ENCODE results near the gene ANKMY1. TPM values are rescaled to one million over a fixed set of nuclear protein-coding genes. Genes with fewer than 3 reads are reported as not detected.
A peak's percentile ranks its signal among the peaks of the same experiment; 100 is the strongest.

Gene ANKMY1
- total and polyA plus RNA-seq, 8 donors = 6.9 to 20.1 (median 10.7) TPM

- DNase-seq (peak in 2 of 6 donors; percentile 17), FAIRE-seq (no peak), ATAC-seq (no peak)
- Histone ChIP-seq H3K9me3 (no peaks in the 10 kb centered on the region), H3K27me3 (no peaks in the 10 kb centered on the region), H3K36me3 (no peaks in the 10 kb centered on the region), H3K4me1 (peaks cover 15 to 21% (median 17%) of the 10 kb centered on the region in 3 donors), H3K4me3 (peak overlapping the region in 2 of 4 donors; percentile 31 to 46), H3K27ac (no peak overlapping the region)
- intact Hi-C loops (cut with DNase I) = no loop called here
- 83 to 85% methylated on average over 18 of the region's 18 CpGs for WGBS, 2 donors
- no peak for TF ChIP-seq CTCF (IDR thresholded peaks at IDR 0.05)
Observed at GRCh38 chr2:240558236-240558761, 511 bp upstream of the ANKMY1 start.

DNA sequence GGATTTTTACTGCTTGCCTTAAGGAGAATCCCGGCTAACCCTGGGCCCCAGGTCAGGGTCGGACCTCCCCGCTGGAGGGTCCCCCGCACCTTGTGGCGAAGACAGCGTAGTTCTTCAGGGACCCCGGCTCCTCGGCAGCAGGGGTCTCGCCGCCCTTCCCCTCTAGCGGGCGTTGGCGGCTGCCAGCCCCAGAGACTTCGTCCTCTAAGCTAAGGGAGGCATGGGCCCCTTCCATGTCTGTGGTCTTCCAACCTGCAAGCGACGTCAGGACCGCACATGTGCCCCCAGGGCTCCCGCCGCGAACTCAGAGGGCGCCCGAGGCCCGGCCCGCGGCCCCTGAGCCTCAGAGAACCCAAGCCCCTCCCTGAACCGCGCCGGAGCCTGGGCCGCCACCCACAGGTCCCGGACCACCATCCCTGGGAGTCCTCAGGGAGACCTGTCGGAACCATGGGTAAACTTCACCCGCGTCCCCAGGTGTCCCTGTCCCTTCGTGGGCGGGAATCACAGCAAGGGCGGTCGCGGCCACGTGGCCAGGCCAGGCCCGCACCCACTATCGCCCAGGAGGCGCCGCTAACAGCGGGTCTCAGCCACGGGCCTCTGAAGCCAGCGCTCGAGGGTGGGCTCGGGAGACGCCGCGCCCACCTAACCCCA, 562 bp downstream of the ANKMY1 start:
- TF ChIP-seq CTCF (IDR thresholded peaks at IDR 0.05) = no peak
- Histone ChIP-seq H3K4me1 (peaks cover 15 to 19% (median 17%) of the 10 kb centered on the region in 3 donors), H3K9me3 (no peaks in the 10 kb centered on the region), H3K27ac (no peak overlapping the region), H3K36me3 (no peaks in the 10 kb centered on the region), H3K27me3 (no peaks in the 10 kb centered on the region), H3K4me3 (peak overlapping the region in 3 of 4 donors; percentile 18 to 46 (median 31))
- WGBS, 2 donors = 46 to 48% methylated on average over 51 of the region's 51 CpGs
- intact Hi-C loops (cut with DNase I) = no loop called here
- no peak for FAIRE-seq
- DNase-seq = peak in 4 of 6 donors; percentile 26 to 74 (median 45)
- no peak for ATAC-seq

- Histone ChIP-seq H3K27ac (no peak overlapping the region), H3K4me1 (peaks cover 11 to 15% (median 14%) of the 10 kb centered on the region in 3 donors), H3K9me3 (no peaks in the 10 kb centered on the region), H3K4me3 (no peak overlapping the region), H3K27me3 (no peaks in the 10 kb centered on the region), H3K36me3 (no peaks in the 10 kb centered on the region)
- intact Hi-C loops (cut with DNase I) = no loop called here
- peak in 5 of 6 donors; percentile 26 to 64 (median 34) for DNase-seq
- no peak for FAIRE-seq
- WGBS, 2 donors = 74% methylated on average over 9 of the region's 9 CpGs
- TF ChIP-seq CTCF (IDR thresholded peaks at IDR 0.05) = no peak
- ATAC-seq = no peak
Observed at GRCh38 chr2:240556553-240557100, 1.2 kb downstream of the ANKMY1 start.

GRCh38 chr2:240555541-240556250, 2.1 kb downstream of the ANKMY1 start:
- Histone ChIP-seq H3K36me3 (no peaks in the 10 kb centered on the region), H3K4me3 (no peak overlapping the region), H3K9me3 (peaks cover 0 to 2% (median 0%) of the 10 kb centered on the region in 4 donors), H3K4me1 (peaks cover 6 to 13% (median 10%) of the 10 kb centered on the region in 3 donors), H3K27me3 (no peaks in the 10 kb centered on the region), H3K27ac (no peak overlapping the region)
- TF ChIP-seq CTCF (IDR thresholded peaks at IDR 0.05) = no peak
- DNase-seq (peak in 2 of 6 donors; percentile 12 to 22), ATAC-seq (no peak), FAIRE-seq (no peak)
- WGBS, 2 donors = 93 to 95% methylated on average over 16 of the region's 16 CpGs
- intact Hi-C loops (cut with DNase I) = no loop called here

Measured in pancreas (tissue), 10 donors.